ENCODE results near the gene MAP1B.

MAP1B gene

GRCh38 chr5:72077390-72077789 lies 29.9 kb upstream of the MAP1B start:
- Histone ChIP-seq H3K79me2 (ENCODE audit: insufficient read depth, low read length) (no peaks in the 10 kb centered on the region), H3K9ac (ENCODE audit: low read depth, low read length) (no peak overlapping the region), H3K9me3 (ENCODE audit: insufficient read depth, low read length, severe bottlenecking) (no peaks in the 10 kb centered on the region), H3K27ac (ENCODE audit: low read length) (no peak overlapping the region), H3K36me3 (ENCODE audit: insufficient read depth, low read length) (no peaks in the 10 kb centered on the region), H3K27me3 (ENCODE audit: insufficient read depth, low read length, poor library complexity) (peaks cover 17% of the 10 kb centered on the region), H3K4me2 (ENCODE audit: insufficient read depth, low read length) (no peak overlapping the region), H4K20me1 (ENCODE audit: insufficient read depth, low read length) (no peaks in the 10 kb centered on the region), H3K4me3 (ENCODE audit: low read depth in 1 of 2, low read length in 2 of 2) (no peak overlapping the region), H2AFZ (ENCODE audit: low read depth, low read length) (no peak overlapping the region), H3K4me1 (ENCODE audit: insufficient read depth, low read length) (no peaks in the 10 kb centered on the region)
- TF ChIP-seq EZH2 (IDR thresholded peaks at IDR 0.05; ENCODE audit: borderline replicate concordance, low read depth, low read length, severe bottlenecking): no peak
- TF ChIP-seq, protein P1, sequence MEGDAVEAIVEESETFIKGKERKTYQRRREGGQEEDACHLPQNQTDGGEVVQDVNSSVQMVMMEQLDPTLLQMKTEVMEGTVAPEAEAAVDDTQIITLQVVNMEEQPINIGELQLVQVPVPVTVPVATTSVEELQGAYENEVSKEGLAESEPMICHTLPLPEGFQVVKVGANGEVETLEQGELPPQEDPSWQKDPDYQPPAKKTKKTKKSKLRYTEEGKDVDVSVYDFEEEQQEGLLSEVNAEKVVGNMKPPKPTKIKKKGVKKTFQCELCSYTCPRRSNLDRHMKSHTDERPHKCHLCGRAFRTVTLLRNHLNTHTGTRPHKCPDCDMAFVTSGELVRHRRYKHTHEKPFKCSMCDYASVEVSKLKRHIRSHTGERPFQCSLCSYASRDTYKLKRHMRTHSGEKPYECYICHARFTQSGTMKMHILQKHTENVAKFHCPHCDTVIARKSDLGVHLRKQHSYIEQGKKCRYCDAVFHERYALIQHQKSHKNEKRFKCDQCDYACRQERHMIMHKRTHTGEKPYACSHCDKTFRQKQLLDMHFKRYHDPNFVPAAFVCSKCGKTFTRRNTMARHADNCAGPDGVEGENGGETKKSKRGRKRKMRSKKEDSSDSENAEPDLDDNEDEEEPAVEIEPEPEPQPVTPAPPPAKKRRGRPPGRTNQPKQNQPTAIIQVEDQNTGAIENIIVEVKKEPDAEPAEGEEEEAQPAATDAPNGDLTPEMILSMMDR (IDR thresholded peaks at IDR 0.05; ENCODE audit: borderline replicate concordance, extremely low read depth, low read length, poor library complexity, severe bottlenecking): no peak
- DNase-seq (no peak), ATAC-seq (ENCODE audit: insufficient read depth, low read depth) (no peak)

DNA sequence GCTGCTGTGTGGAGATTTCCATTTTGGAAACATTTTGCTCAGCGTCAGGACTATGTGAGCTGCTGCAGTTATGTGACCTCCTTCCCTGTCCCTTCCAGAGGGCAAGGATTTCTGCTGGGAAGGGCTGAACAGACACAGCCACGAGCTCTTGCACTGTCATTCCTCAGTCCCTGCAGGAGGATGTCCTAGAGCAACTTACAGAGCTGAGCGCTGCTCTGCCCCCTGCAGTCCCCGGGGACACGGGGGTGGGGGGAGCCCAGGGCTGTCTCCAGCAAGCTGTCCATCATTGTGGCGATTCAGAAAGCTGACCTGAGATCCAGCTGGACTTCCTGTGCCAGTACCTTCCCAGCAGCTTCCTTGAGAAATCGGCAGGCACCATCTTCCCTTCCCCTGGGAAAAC lies 28.0 kb upstream of the MAP1B start:
- H3K27me3 ChIP-seq (ENCODE audit: insufficient read depth, low read length, poor library complexity): peaks cover 25% of the 10 kb centered on the region
- no peak overlapping the region for H3K4me2 ChIP-seq (ENCODE audit: insufficient read depth, low read length)
- H3K27ac ChIP-seq (ENCODE audit: low read length): no peak overlapping the region
- no peaks in the 10 kb centered on the region for H3K9me3 ChIP-seq (ENCODE audit: insufficient read depth, low read length, severe bottlenecking)
- H2AFZ ChIP-seq (ENCODE audit: low read depth, low read length): no peak overlapping the region
- ATAC-seq (ENCODE audit: insufficient read depth, low read depth) (no peak), DNase-seq (no peak)
- TF ChIP-seq, protein P1 (IDR thresholded peaks at IDR 0.05; ENCODE audit: borderline replicate concordance, extremely low read depth, low read length, poor library complexity, severe bottlenecking): no peak
- TF ChIP-seq EZH2 (IDR thresholded peaks at IDR 0.05; ENCODE audit: borderline replicate concordance, low read depth, low read length, severe bottlenecking): no peak
- H3K4me3 ChIP-seq (ENCODE audit: low read depth in 1 of 2, low read length in 2 of 2): no peak overlapping the region
- H3K9ac ChIP-seq (ENCODE audit: low read depth, low read length): no peak overlapping the region
- no peaks in the 10 kb centered on the region for H3K79me2 ChIP-seq (ENCODE audit: insufficient read depth, low read length)
- H3K36me3 ChIP-seq (ENCODE audit: insufficient read depth, low read length): no peaks in the 10 kb centered on the region
- H3K4me1 ChIP-seq (ENCODE audit: insufficient read depth, low read length): no peaks in the 10 kb centered on the region
- no peaks in the 10 kb centered on the region for H4K20me1 ChIP-seq (ENCODE audit: insufficient read depth, low read length)

DNA sequence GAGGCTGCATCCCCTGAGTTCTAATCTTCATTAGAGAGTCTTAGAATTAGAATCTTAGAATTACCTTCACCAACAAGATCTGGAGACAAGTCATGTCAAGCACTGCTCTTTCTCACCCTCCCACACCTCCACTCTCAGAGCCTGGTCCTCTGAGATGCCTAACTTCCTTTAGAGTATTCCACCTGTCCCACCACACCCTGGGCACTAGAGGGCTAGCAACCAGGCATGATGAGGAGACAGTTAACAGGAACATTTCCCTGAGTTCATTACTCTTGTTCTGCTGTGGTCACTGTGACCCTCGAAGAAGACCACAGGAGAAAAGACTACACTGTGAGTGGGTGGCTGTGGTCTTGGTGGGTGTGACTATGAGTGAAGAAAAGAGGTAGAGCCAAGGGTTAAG lies 25.2 kb upstream of the MAP1B start:
- Histone ChIP-seq H3K4me2 (ENCODE audit: insufficient read depth, low read length) (no peak overlapping the region), H4K20me1 (ENCODE audit: insufficient read depth, low read length) (no peaks in the 10 kb centered on the region), H3K27ac (ENCODE audit: low read length) (no peak overlapping the region), H3K9ac (ENCODE audit: low read depth, low read length) (no peak overlapping the region), H3K4me1 (ENCODE audit: insufficient read depth, low read length) (no peaks in the 10 kb centered on the region), H2AFZ (ENCODE audit: low read depth, low read length) (no peak overlapping the region), H3K9me3 (ENCODE audit: insufficient read depth, low read length, severe bottlenecking) (no peaks in the 10 kb centered on the region), H3K79me2 (ENCODE audit: insufficient read depth, low read length) (no peaks in the 10 kb centered on the region), H3K36me3 (ENCODE audit: insufficient read depth, low read length) (no peaks in the 10 kb centered on the region), H3K4me3 (ENCODE audit: low read depth in 1 of 2, low read length in 2 of 2) (no peak overlapping the region), H3K27me3 (ENCODE audit: insufficient read depth, low read length, poor library complexity) (peaks cover 29% of the 10 kb centered on the region)
- DNase-seq (no peak), ATAC-seq (ENCODE audit: insufficient read depth, low read depth) (no peak)
- no peak for TF ChIP-seq EZH2 (IDR thresholded peaks at IDR 0.05; ENCODE audit: borderline replicate concordance, low read depth, low read length, severe bottlenecking)
- TF ChIP-seq, protein P1 (IDR thresholded peaks at IDR 0.05; ENCODE audit: borderline replicate concordance, extremely low read depth, low read length, poor library complexity, severe bottlenecking): no peak

GRCh38 chr5:72084876-72085275 lies 22.4 kb upstream of the MAP1B start:
- no peaks in the 10 kb centered on the region for H4K20me1 ChIP-seq (ENCODE audit: insufficient read depth, low read length)
- peaks cover 21% of the 10 kb centered on the region for H3K27me3 ChIP-seq (ENCODE audit: insufficient read depth, low read length, poor library complexity)
- no peaks in the 10 kb centered on the region for H3K4me1 ChIP-seq (ENCODE audit: insufficient read depth, low read length)
- no peak for DNase-seq
- H3K79me2 ChIP-seq (ENCODE audit: insufficient read depth, low read length): no peaks in the 10 kb centered on the region
- H3K4me3 ChIP-seq (ENCODE audit: low read depth in 1 of 2, low read length in 2 of 2): no peak overlapping the region
- H2AFZ ChIP-seq (ENCODE audit: low read depth, low read length): no peak overlapping the region
- no peak for TF ChIP-seq EZH2 (IDR thresholded peaks at IDR 0.05; ENCODE audit: borderline replicate concordance, low read depth, low read length, severe bottlenecking)
- TF ChIP-seq, protein P1 (IDR thresholded peaks at IDR 0.05; ENCODE audit: borderline replicate concordance, extremely low read depth, low read length, poor library complexity, severe bottlenecking): no peak
- H3K36me3 ChIP-seq (ENCODE audit: insufficient read depth, low read length): no peaks in the 10 kb centered on the region
- no peak for ATAC-seq (ENCODE audit: insufficient read depth, low read depth)
- H3K4me2 ChIP-seq (ENCODE audit: insufficient read depth, low read length): no peak overlapping the region
- no peak overlapping the region for H3K27ac ChIP-seq (ENCODE audit: low read length)
- H3K9ac ChIP-seq (ENCODE audit: low read depth, low read length): no peak overlapping the region
- H3K9me3 ChIP-seq (ENCODE audit: insufficient read depth, low read length, severe bottlenecking): no peaks in the 10 kb centered on the region
